ENCODE results near the gene GRAP.
"Not testable (repeated sequence)": the region's sequence is repeated elsewhere in the genome, so short reads cannot be mapped to it uniquely, and the experiment has no call there.

Gene GRAP

GRCh38 chr17:19021011-19021621 lies 25.6 kb downstream of the GRAP start:
- H3K4me3 ChIP-seq (ENCODE audit: low read depth, low read length); DNase-seq (ENCODE audit: low read depth): not testable (repeated sequence)

GRCh38 chr17:19020016-19020415 lies 26.7 kb downstream of the GRAP start:
- H3K4me3 ChIP-seq (ENCODE audit: low read depth, low read length): no peak overlapping the region
- no peak for DNase-seq (ENCODE audit: low read depth)

- H3K4me3 ChIP-seq (ENCODE audit: low read depth, low read length): no peak overlapping the region
- DNase-seq (ENCODE audit: low read depth): no peak
Observed at GRCh38 chr17:19019041-19019941, 27.5 kb downstream of the GRAP start.

- DNase-seq (ENCODE audit: low read depth): no peak
- no peak overlapping the region for H3K4me3 ChIP-seq (ENCODE audit: low read depth, low read length)
Observed at GRCh38 chr17:19018600-19018950, 28.2 kb downstream of the GRAP start.

GRCh38 chr17:19017804-19018599 lies 28.8 kb downstream of the GRAP start:
- no peak for DNase-seq (ENCODE audit: low read depth)
- no peak overlapping the region for H3K4me3 ChIP-seq (ENCODE audit: low read depth, low read length)

GRCh38 chr17:19017401-19017800 lies 29.4 kb downstream of the GRAP start:
- no peak for DNase-seq (ENCODE audit: low read depth)
- H3K4me3 ChIP-seq (ENCODE audit: low read depth, low read length): no peak overlapping the region

GRCh38 chr17:19016881-19017280 lies 29.9 kb downstream of the GRAP start:
- DNase-seq (ENCODE audit: low read depth): no peak
- no peak overlapping the region for H3K4me3 ChIP-seq (ENCODE audit: low read depth, low read length)

- no peak for DNase-seq (ENCODE audit: low read depth)
- H3K4me3 ChIP-seq (ENCODE audit: low read depth, low read length): no peak overlapping the region
Observed at GRCh38 chr17:19016297-19016696, 30.5 kb downstream of the GRAP start.

GRCh38 chr17:19015428-19015827 lies 31.3 kb downstream of the GRAP start:
- no peak overlapping the region for H3K4me3 ChIP-seq (ENCODE audit: low read depth, low read length)
- DNase-seq (ENCODE audit: low read depth): no peak

GRCh38 chr17:19014628-19015215 lies 32.0 kb downstream of the GRAP start:
- no peak for DNase-seq (ENCODE audit: low read depth)
- H3K4me3 ChIP-seq (ENCODE audit: low read depth, low read length): no peak overlapping the region

GRCh38 chr17:19013806-19014627 lies 32.7 kb downstream of the GRAP start:
- H3K4me3 ChIP-seq (ENCODE audit: low read depth, low read length): no peak overlapping the region
- DNase-seq (ENCODE audit: low read depth): no peak

- no peak overlapping the region for H3K4me3 ChIP-seq (ENCODE audit: low read depth, low read length)
- no peak for DNase-seq (ENCODE audit: low read depth)
Observed at GRCh38 chr17:19013226-19013625, 33.5 kb downstream of the GRAP start.

- no peak overlapping the region for H3K4me3 ChIP-seq (ENCODE audit: low read depth, low read length)
- DNase-seq (ENCODE audit: low read depth): no peak
Observed at GRCh38 chr17:19012171-19013080, 34.3 kb downstream of the GRAP start.

GRCh38 chr17:19011581-19011980 lies 35.2 kb downstream of the GRAP start:
- no peak for DNase-seq (ENCODE audit: low read depth)
- H3K4me3 ChIP-seq (ENCODE audit: low read depth, low read length): no peak overlapping the region

GRCh38 chr17:19010729-19011505 lies 35.8 kb downstream of the GRAP start:
- no peak for DNase-seq (ENCODE audit: low read depth)
- no peak overlapping the region for H3K4me3 ChIP-seq (ENCODE audit: low read depth, low read length)

GRCh38 chr17:19009970-19010369 lies 36.8 kb downstream of the GRAP start:
- DNase-seq (ENCODE audit: low read depth): no peak
- no peak overlapping the region for H3K4me3 ChIP-seq (ENCODE audit: low read depth, low read length)

GRCh38 chr17:19006698-19007097 lies 40.1 kb downstream of the GRAP start:
- H3K4me3 ChIP-seq (ENCODE audit: low read depth, low read length): no peak overlapping the region
- DNase-seq (ENCODE audit: low read depth): no peak

All from skeletal muscle cell (primary cell).